Measurements from ENCODE around the gene ASXL2. TPM values are rescaled to one million over a fixed set of nuclear protein-coding genes. Genes with fewer than 3 reads are reported as not detected.

Gene ASXL2
- total RNA-seq, 1 experiment from 2014 or later, result 32.7 TPM

- Histone ChIP-seq H2BK12ac (ENCODE audit: insufficient read length, low read depth, low read length) (no peak overlapping the region), H2BK20ac (ENCODE audit: low read depth, low read length, poor library complexity, severe bottlenecking) (no peak overlapping the region), H3K9me3 (ENCODE audit: control insufficient read depth, low read depth, low read length) (no peaks in the 10 kb centered on the region), H2BK15ac (ENCODE audit: low read depth, low read length) (no peak overlapping the region), H4K20me1 (ENCODE audit: control insufficient read depth, insufficient read depth, insufficient read length) (no peaks in the 10 kb centered on the region), H3K4me2 (ENCODE audit: insufficient read depth, insufficient read length, low read length) (no peak overlapping the region), H3K27ac (ENCODE audit: insufficient read length, low read depth, low read length) (no peak overlapping the region), H3K79me1 (ENCODE audit: insufficient read depth, low read depth, low read length, poor library complexity, severe bottlenecking) (no peaks in the 10 kb centered on the region), H3K79me2 (ENCODE audit: insufficient read depth, low read length) (no peaks in the 10 kb centered on the region), H3K23me2 (ENCODE audit: insufficient read length, low read depth, low read length, poor library complexity, severe bottlenecking) (no peaks in the 10 kb centered on the region), H3K23ac (ENCODE audit: insufficient read length, low read depth, low read length) (no peak overlapping the region), H3K27me3 (ENCODE audit: insufficient read depth, low read length) (no peaks in the 10 kb centered on the region), H3K56ac (ENCODE audit: insufficient read length, low read depth, low read length) (no peak overlapping the region), H3T11ph (ENCODE audit: low read length) (no peak overlapping the region), H2BK5ac (ENCODE audit: insufficient read length, low read length) (no peak overlapping the region), H4K8ac (replicated peaks; ENCODE audit: insufficient read length, low read depth, low read length) (no peak overlapping the region), H3K18ac (ENCODE audit: insufficient read length, low read depth, low read length) (no peak overlapping the region), H3K4ac (ENCODE audit: low read depth, low read length) (no peak overlapping the region), H4K91ac (ENCODE audit: insufficient read length, low read depth, low read length) (no peak overlapping the region), H4K5ac (ENCODE audit: insufficient read length, low read depth, low read length) (no peak overlapping the region), H2AFZ (ENCODE audit: low read length) (no peak overlapping the region), H3K14ac (ENCODE audit: insufficient read depth, low read length) (no peak overlapping the region), H3K4me1 (ENCODE audit: insufficient read depth, low read length) (no peaks in the 10 kb centered on the region; the same call in 1 of the 2 replicates), H2AK5ac (ENCODE audit: insufficient read length, low read length) (no peak overlapping the region), H3K9ac (ENCODE audit: extremely low read depth, insufficient read length, low read length) (no peak overlapping the region), H2BK120ac (ENCODE audit: low read depth, low read length, poor library complexity, severe bottlenecking) (no peak overlapping the region)
- no peak overlapping the region for H3K4me3 Mint-ChIP-seq
- no peak overlapping the region for H3K27ac Mint-ChIP-seq
- H3K9me3 Mint-ChIP-seq, result no peaks in the 10 kb centered on the region
- DNase-seq, result no peak
- WGBS (ENCODE audit: extremely low coverage, insufficient read length, low lambda C conversion rate), result no CpG with 5 or more reads among the region's 6 CpGs
- H3K36me3 Mint-ChIP-seq (ENCODE audit: insufficient read depth in 1 of 3, low read depth in 3 of 3), result no peaks in the 10 kb centered on the region
- H3K27me3 Mint-ChIP-seq (ENCODE audit: low read depth), result no peaks in the 10 kb centered on the region; the same call in 1 of the 2 replicates
- H3K4me1 Mint-ChIP-seq, result peaks cover 3 to 4% of the 10 kb centered on the region in 2 experiments; a peak in 1 of 4 replicates
- peak; percentile 37; the same call in 1 of the 3 replicates for TF ChIP-seq CTCF (conservative IDR thresholded peaks at IDR 0.05)
Measured at GRCh38 chr2:25692737-25693445, 185.4 kb downstream of the ASXL2 start.
